Astrocyte of the spinal cord (primary cell): ENCODE measurements around the gene GRK3.

Experiments used
- DNase-seq: peaks from one replicate; pipeline ENCODE4 v3.0.0; 2011; ENCODE audit warnings: low read depth, low spot score
- H3K4me3 ChIP-seq: 2 replicates; pipeline ENCODE4 v1.5.1; 2011; ENCODE audit warnings: low read depth, mild to moderate bottlenecking, low read length, moderate library complexity
- CTCF ChIP-seq: IDR thresholded peaks from 2 replicates; pipeline ENCODE4 v1.5.1; 2012; ENCODE audit warnings: low read depth, mild to moderate bottlenecking, low read length, inconsistent platforms
- in situ Hi-C: cut with HindIII; loops from 2 replicates; pipeline ENCODE4 v1.10.0; 2017; ENCODE audit warnings: low sequenced_read_pairs

GRK3 gene

GRCh38 chr22:25628494-25628893 is 64.0 kb downstream of the GRK3 start:
- DNase-seq: no peak
- in situ Hi-C loops: no loop called here
- H3K4me3 ChIP-seq: no peak overlapping the region
- TF ChIP-seq CTCF: no peak

- no peak for TF ChIP-seq CTCF
- DNase-seq: no peak
- in situ Hi-C loops: no loop called here
- no peak overlapping the region for H3K4me3 ChIP-seq
These were observed 65.1 kb downstream of the GRK3 start for GRCh38 chr22:25629613-25630012.

GRCh38 chr22:25630447-25630846 is 66.0 kb downstream of the GRK3 start:
- no peak overlapping the region for H3K4me3 ChIP-seq
- peak; percentile 5 for DNase-seq
- TF ChIP-seq CTCF: no peak
- in situ Hi-C loops: no loop called here

- TF ChIP-seq CTCF: no peak
- in situ Hi-C loops: no loop called here
These were observed 71.8 kb downstream of the GRK3 start for GRCh38 chr22:25636323-25636722.

GRCh38 chr22:25637032-25637431 is 72.6 kb downstream of the GRK3 start:
- no peak for DNase-seq
- in situ Hi-C loops: no loop called here

More at GRCh38 chr22:25636323-25636722, 71.8 kb downstream of the GRK3 start:
- H3K4me3 ChIP-seq: no peak overlapping the region
- no peak for DNase-seq

GRCh38 chr22:25637672-25638071 is 73.2 kb downstream of the GRK3 start:
- H3K4me3 ChIP-seq: no peak overlapping the region
- DNase-seq: no peak
- TF ChIP-seq CTCF: no peak
- in situ Hi-C loops: no loop called here

More at GRCh38 chr22:25637032-25637431, 72.6 kb downstream of the GRK3 start:
- TF ChIP-seq CTCF: no peak
- no peak overlapping the region for H3K4me3 ChIP-seq

- no peak overlapping the region for H3K4me3 ChIP-seq
- DNase-seq: no peak
- no peak for TF ChIP-seq CTCF
- in situ Hi-C loops: no loop called here
These were observed 74.2 kb downstream of the GRK3 start for GRCh38 chr22:25638638-25639037.
